PC-9 (cell line): Measurements from ENCODE around the gene EMP3. TPM values are rescaled to one million over a fixed set of nuclear protein-coding genes. Genes with fewer than 3 reads are reported as not detected.

Experiments
- BruUV-seq: library from RNA; stranded (reverse); fragments of 400-500 nt; replicated peaks from 2 replicates; lab custom pipeline; 2021; lab: Mats Ljungman, UMichigan
- CTCF ChIA-PET: fragments of 300-600 bp; sonication (Branson Sonifier 250); formaldehyde crosslinking; loops from one replicate; lab custom pipeline; 2022; ENCODE audit warnings: antibody characterized with exemption; lab: Charles Lee
- POLR2A ChIA-PET: fragments of 300-600 bp; sonication (Branson Sonifier 250); formaldehyde crosslinking; loops from one replicate; lab custom pipeline; 2022; ENCODE audit warnings: antibody characterized with exemption; ENCODE audit not compliant: unreplicated experiment; lab: Charles Lee
- DNase-seq, 2 experiments: peaks; one replicate each; pipeline versions ENCODE4 v3.0.0 to v3.0.0-alpha.2; 2015 to 2022; ENCODE audit warnings: mixed read lengths in 1 of 2
- H2AFZ ChIP-seq: fragments of 200-600 bp; sonication (generic); 2 replicates; pipeline ENCODE4 v1.8.1; 2017; ENCODE audit warnings: antibody characterized with exemption
- H3F3A ChIP-seq: fragments of 200-600 bp; sonication (generic); 2 replicates; pipeline ENCODE4 v1.8.1; 2017; ENCODE audit warnings: antibody characterized with exemption, mild to moderate bottlenecking, low read depth; ENCODE audit not compliant: insufficient read depth
- H3K27ac ChIP-seq: fragments of 200-600 bp; sonication (generic); 2 replicates; pipeline ENCODE4 v1.6.1; 2016; ENCODE audit warnings: mixed run types
- H3K27me3 ChIP-seq: fragments of 200-600 bp; sonication (generic); 2 replicates; pipeline ENCODE4 v1.6.1; 2016; ENCODE audit warnings: low read depth, mixed run types; ENCODE audit not compliant: insufficient read depth
- H3K36me3 ChIP-seq: fragments of 200-600 bp; sonication (generic); 2 replicates; pipeline ENCODE4 v1.6.1; 2016; ENCODE audit warnings: low read depth, mixed run types
- H3K4me1 ChIP-seq: fragments of 200-600 bp; sonication (generic); replicated peaks from 2 replicates; pipeline ENCODE4 v1.6.1; 2016; ENCODE audit warnings: mixed run types; ENCODE audit not compliant: insufficient read depth
- H3K4me2 ChIP-seq: fragments of 200-600 bp; sonication (generic); 2 replicates; pipeline ENCODE4 v1.6.1; 2017; ENCODE audit warnings: mixed run types
- H3K4me3 ChIP-seq: fragments of 200-600 bp; sonication (generic); 2 replicates; pipeline ENCODE4 v1.6.1; 2016; ENCODE audit warnings: mixed run types
- H3K79me2 ChIP-seq: fragments of 200-600 bp; sonication (generic); 2 replicates; pipeline ENCODE4 v1.6.1; 2017; ENCODE audit warnings: low read depth, mixed run types
- H3K9me2 ChIP-seq: fragments of 200-600 bp; sonication (generic); 2 replicates; pipeline ENCODE4 v1.8.1; 2017; ENCODE audit warnings: mild to moderate bottlenecking; ENCODE audit not compliant: insufficient read depth
- H3K9me3 ChIP-seq: fragments of 200-600 bp; sonication (generic); 2 replicates; pipeline ENCODE4 v1.8.1; 2016; ENCODE audit warnings: low read depth; ENCODE audit not compliant: insufficient read depth
- H4K20me1 ChIP-seq: fragments of 200-600 bp; sonication (generic); 2 replicates; pipeline ENCODE4 v1.8.1; 2017; ENCODE audit not compliant: insufficient read depth
- CTCF ChIP-seq: fragments of 200-600 bp; sonication (generic); conservative IDR thresholded peaks from 2 replicates; pipeline ENCODE4 v1.6.1; 2017; ENCODE audit warnings: mixed run types, antibody characterized with exemption, mild to moderate bottlenecking, moderate library complexity
- EZH2 ChIP-seq: fragments of 200-600 bp; sonication (generic); IDR thresholded peaks from 2 replicates; pipeline ENCODE4 v1.8.0; 2017; ENCODE audit warnings: antibody characterized with exemption, low read depth
- intact Hi-C: fragments of 100-400 bp; cut with micrococcal nuclease; formaldehyde crosslinking; loops from one replicate; pipeline ENCODE4 v1.10.0; 2022; ENCODE audit not compliant: unreplicated experiment
- total RNA-seq: library from RNA; stranded (reverse); gene quantifications from 2 replicates; pipeline ENCODE4 v1.2.3, GENCODE V29; 2021

EMP3 gene
- total RNA-seq, 1 experiment from 2014 or later, result 56.3 TPM

GRCh38 chr19:48348045-48348444, 22.7 kb downstream of the EMP3 start:
- H4K20me1 ChIP-seq, result no peaks in the 10 kb centered on the region
- H3K79me2 ChIP-seq, result no peaks in the 10 kb centered on the region
- H3K9me3 ChIP-seq, result no peaks in the 10 kb centered on the region
- ChIA-PET POLR2A (interaction anchor here (0.6 kb wide), 1 partner anchor 1788 kb away, joined by 9 read pairs; no protein-coding TSS in a partner anchor), CTCF (no interaction called here)
- H3K27ac ChIP-seq, result no peak overlapping the region
- no peak for DNase-seq
- peaks cover 6% of the 10 kb centered on the region; the same call in 1 of the 2 replicates for H3K4me1 ChIP-seq
- no TSS peak for BruUV-seq
- H3K4me3 ChIP-seq, result no peak overlapping the region
- no peak overlapping the region for H2AFZ ChIP-seq
- TF ChIP-seq EZH2 (no peak), CTCF (no peak)
- H3K9me2 ChIP-seq, result no peaks in the 10 kb centered on the region
- H3F3A ChIP-seq, result peaks cover 24% of the 10 kb centered on the region; the same call in 1 of the 2 replicates
- intact Hi-C loops, result no loop called here
- H3K4me2 ChIP-seq, result no peak overlapping the region
- no peaks in the 10 kb centered on the region for H3K36me3 ChIP-seq
- no peaks in the 10 kb centered on the region for H3K27me3 ChIP-seq

GRCh38 chr19:48348737-48349136, 23.4 kb downstream of the EMP3 start:
- intact Hi-C loops, result no loop called here
- Histone ChIP-seq H3K36me3 (no peaks in the 10 kb centered on the region), H3K27ac (no peak overlapping the region), H2AFZ (no peak overlapping the region), H3K79me2 (no peaks in the 10 kb centered on the region), H3K9me2 (no peaks in the 10 kb centered on the region), H3K4me2 (no peak overlapping the region), H3K4me1 (peaks cover 4% of the 10 kb centered on the region), H4K20me1 (no peaks in the 10 kb centered on the region), H3F3A (peaks cover 25% of the 10 kb centered on the region), H3K4me3 (no peak overlapping the region), H3K27me3 (no peaks in the 10 kb centered on the region), H3K9me3 (no peaks in the 10 kb centered on the region)
- BruUV-seq, result no TSS peak
- CTCF ChIA-PET, result no interaction called here
- no peak for DNase-seq
- no peak for TF ChIP-seq EZH2
- no peak for TF ChIP-seq CTCF
- POLR2A ChIA-PET, result no interaction called here

- ChIA-PET CTCF (interaction anchor here (0.6 to 1.0 kb wide), 4 partner anchors 13 to 230 kb away, joined by 3 to 14 read pairs (median 6); partner anchors contain the start of genes SYNGR4 and TMEM143), POLR2A (interaction anchor here (0.5 kb wide), 1 partner anchor 278 kb away, joined by 5 read pairs; no protein-coding TSS in a partner anchor)
- H3K4me1 ChIP-seq, result peaks cover 25% of the 10 kb centered on the region
- no TSS peak for BruUV-seq
- no peaks in the 10 kb centered on the region for H3K9me3 ChIP-seq
- TF ChIP-seq CTCF (no peak), EZH2 (no peak)
- no peaks in the 10 kb centered on the region for H3K36me3 ChIP-seq
- H2AFZ ChIP-seq, result no peak overlapping the region
- no peak overlapping the region for H3K4me2 ChIP-seq
- H3K79me2 ChIP-seq, result no peaks in the 10 kb centered on the region
- peaks cover 39% of the 10 kb centered on the region for H3F3A ChIP-seq
- DNase-seq, result no peak
- no peaks in the 10 kb centered on the region for H4K20me1 ChIP-seq
- intact Hi-C loops, result no loop called here
- no peak overlapping the region for H3K4me3 ChIP-seq
- H3K27me3 ChIP-seq, result no peaks in the 10 kb centered on the region
- H3K9me2 ChIP-seq, result no peaks in the 10 kb centered on the region
- H3K27ac ChIP-seq, result no peak overlapping the region
These were observed 25.5 kb downstream of the EMP3 start for GRCh38 chr19:48350856-48351255.
